ENCODE data around the gene TPRX1.
"Not testable (repeated sequence)": the region's sequence is repeated elsewhere in the genome, so short reads cannot be mapped to it uniquely, and the experiment has no call there.

TPRX1 gene

DNA sequence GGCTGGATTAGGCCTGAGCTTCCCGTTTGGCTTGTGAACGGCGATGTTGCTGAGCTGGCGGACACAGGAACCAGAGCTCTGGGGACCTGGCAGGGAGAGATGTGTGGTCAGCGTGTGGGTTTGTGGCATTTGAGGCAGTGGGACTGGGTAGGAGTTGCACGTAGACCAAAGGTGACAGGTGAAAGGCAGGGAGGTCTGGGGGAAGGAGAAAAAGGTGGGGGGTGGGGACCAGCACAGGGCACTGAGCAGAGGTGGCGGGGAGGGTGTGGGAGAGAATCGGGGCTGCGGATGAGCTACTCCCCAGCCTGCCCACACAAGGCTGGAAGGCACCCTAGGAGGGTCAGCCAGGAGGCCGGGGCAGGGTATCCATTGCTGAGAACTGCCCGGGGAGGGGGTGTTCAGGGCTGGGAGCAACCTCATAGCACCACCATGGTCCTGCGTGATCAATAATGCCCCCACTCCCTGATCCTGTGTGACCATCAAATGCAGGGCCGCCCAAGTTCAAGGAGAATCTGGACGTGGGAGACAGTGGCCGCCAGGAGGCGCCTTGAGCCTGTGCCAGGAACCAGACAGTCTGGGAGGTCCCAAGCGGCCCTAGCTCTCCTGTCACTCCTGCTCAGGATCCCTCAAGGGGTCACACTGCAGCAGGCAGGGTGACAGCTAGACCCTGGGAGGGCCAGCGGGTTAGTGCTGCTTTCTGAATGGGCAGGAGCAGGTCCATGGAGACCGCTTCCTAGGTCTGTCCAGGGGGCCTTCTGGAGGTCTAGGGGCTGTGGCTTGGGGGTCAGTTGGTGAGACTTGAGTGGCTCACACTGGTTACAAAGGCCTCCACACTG is 38.6 kb downstream of the TPRX1 start:
- TF ChIP-seq CTCF (IDR thresholded peaks at IDR 0.05; ENCODE audit: insufficient read depth, low read length, missing control alignments) = peak; percentile 88
- ChIA-PET POLR2A (interaction anchor here (0.9 to 1.4 kb wide), 3 partner anchors 12 to 52 kb away, joined by 4 read pairs; partner anchors contain the start of genes EHD2 and SELENOW), CTCF (interaction anchor here (0.9 to 7.1 kb wide), 15 partner anchors 9 to 126 kb away, joined by 3 to 100 read pairs (median 14); partner anchors contain the start of genes EHD2, NOP53 and SELENOW)
- DNase-seq (ENCODE audit: low read depth, low spot score) = no peak
- H3K4me3 ChIP-seq (ENCODE audit: low read depth, low read length) = no peak overlapping the region

GRCh38 chr19:47764705-47765104 is 39.6 kb downstream of the TPRX1 start:
- not testable (repeated sequence) for H3K4me3 ChIP-seq (ENCODE audit: low read depth, low read length); DNase-seq (ENCODE audit: low read depth, low spot score)
- POLR2A ChIA-PET = interaction anchor here (0.7 to 1.3 kb wide), 3 partner anchors 50 to 101 kb away, joined by 3 to 4 read pairs (median 3); no protein-coding TSS in a partner anchor
- CTCF ChIA-PET = interaction anchor here (0.9 to 7.1 kb wide), 11 partner anchors 8 to 99 kb away, joined by 3 to 100 read pairs (median 15); partner anchors contain the start of genes EHD2, NOP53 and SELENOW

DNA sequence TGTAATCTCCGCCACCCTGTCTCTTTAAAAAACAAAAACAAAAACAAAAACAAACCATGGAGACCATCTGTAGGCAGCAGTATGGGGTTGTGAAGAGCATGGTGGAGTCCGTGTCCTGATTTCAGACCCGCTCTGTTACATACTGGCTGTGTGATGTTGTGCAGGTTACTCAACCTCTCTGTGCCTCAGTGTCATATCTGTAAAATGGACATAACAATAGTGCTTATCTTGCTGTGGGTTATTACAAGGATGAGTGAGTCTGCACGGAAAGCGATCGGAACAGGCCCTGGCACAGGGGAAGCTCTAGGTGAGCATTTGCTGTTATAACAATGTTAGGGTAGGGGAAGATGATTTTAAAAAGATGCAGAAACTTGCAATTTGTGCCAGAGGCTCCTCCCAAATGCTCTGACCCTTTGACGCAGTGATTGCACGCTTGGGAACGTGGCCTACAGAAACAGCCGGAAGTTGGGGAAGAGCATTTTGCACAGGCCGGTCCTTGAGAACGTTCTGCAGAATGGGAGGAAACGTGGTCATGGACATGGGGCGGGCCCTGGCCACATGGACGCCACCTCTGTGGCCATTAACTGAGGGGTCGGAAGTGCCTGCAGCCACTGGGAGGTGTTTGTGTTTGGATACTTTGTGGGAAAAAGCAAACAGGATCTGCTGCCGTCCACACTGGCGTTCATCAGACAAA is 41.6 kb downstream of the TPRX1 start:
- TF ChIP-seq CTCF (IDR thresholded peaks at IDR 0.05; ENCODE audit: insufficient read depth, low read length, missing control alignments) = no peak
- H3K4me3 ChIP-seq (ENCODE audit: low read depth, low read length) = no peak overlapping the region
- CTCF ChIA-PET = interaction anchor here (0.8 to 7.1 kb wide), 6 partner anchors 17 to 324 kb away, joined by 3 to 100 read pairs (median 4); partner anchors contain the start of gene EHD2
- DNase-seq (ENCODE audit: low read depth, low spot score) = no peak
- POLR2A ChIA-PET = no interaction called here

DNA sequence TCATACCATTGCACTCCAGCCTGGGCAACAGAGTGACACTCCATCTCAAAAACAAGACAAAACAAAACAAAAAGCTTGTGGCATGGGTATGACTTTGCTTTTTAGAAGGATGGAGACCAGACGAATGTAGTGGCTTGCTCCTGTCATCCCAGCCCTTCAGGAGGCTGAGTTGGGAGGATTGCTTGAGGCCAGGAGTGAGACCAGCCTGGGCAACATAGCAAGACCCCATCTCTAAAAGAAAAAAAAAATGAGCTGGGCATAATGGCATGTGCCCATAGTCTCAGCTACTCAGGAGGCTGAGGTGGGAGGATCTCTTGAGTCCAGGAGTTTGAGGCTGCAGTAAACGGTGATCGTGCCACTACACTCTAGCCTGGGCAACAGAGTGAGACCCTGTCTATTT is 42.2 kb downstream of the TPRX1 start:
- DNase-seq (ENCODE audit: low read depth, low spot score) = no peak
- CTCF ChIA-PET = interaction anchor here (0.8 to 7.1 kb wide), 5 partner anchors 18 to 324 kb away, joined by 3 to 100 read pairs (median 3); partner anchors contain the start of gene EHD2
- no peak overlapping the region for H3K4me3 ChIP-seq (ENCODE audit: low read depth, low read length)
- TF ChIP-seq CTCF (IDR thresholded peaks at IDR 0.05; ENCODE audit: insufficient read depth, low read length, missing control alignments) = no peak
- POLR2A ChIA-PET = interaction anchor here (1.2 kb wide), 1 partner anchor 15 kb away, joined by 3 read pairs; no protein-coding TSS in a partner anchor

DNA sequence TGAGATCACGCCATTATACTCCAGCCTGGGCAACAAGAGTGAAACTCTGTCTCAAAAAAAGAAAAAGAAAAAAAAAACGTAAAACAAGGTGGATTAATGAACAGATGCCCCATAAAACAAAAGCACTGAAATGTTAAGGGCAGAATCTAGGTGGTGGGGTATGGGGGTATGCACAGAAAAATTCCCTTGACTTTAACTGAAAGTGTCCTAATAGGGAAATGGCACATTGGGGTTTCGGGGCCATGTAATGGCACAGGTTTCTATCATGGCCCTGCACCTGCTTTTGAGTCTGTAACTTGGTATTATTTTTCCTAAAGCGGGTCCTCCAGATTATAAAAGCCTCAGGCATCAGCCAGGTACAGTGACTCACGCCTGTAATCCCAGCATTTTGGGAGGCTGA is 42.8 kb downstream of the TPRX1 start:
- DNase-seq (ENCODE audit: low read depth, low spot score) = no peak
- no peak overlapping the region for H3K4me3 ChIP-seq (ENCODE audit: low read depth, low read length)
- POLR2A ChIA-PET = interaction anchor here (1.2 kb wide), 1 partner anchor 14 kb away, joined by 3 read pairs; no protein-coding TSS in a partner anchor
- CTCF ChIA-PET = interaction anchor here (0.9 to 1.3 kb wide), 2 partner anchors 18 to 48 kb away, joined by 3 to 4 read pairs; partner anchors contain the start of gene EHD2
- TF ChIP-seq CTCF (IDR thresholded peaks at IDR 0.05; ENCODE audit: insufficient read depth, low read length, missing control alignments) = no peak

DNA sequence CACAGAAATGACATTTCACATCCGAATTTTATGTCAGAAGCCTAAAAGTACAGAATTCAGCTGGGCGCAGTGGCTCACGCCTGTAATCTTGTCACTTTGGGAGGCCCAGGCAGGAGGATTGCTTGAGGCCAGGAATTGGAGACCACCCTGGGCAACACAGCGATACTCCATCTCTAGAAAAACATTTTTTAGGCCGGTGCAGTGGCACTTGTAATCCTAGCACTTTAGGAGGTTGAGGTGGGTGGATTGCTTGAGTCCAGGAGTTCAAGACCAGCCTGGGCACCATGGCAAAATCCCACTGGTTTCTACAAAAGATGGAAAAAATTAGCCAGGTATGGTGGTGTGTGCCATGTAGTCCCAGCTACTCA is 43.7 kb downstream of the TPRX1 start:
- CTCF ChIA-PET = interaction anchor here (0.6 to 2.9 kb wide), 4 partner anchors 29 to 108 kb away, joined by 3 to 15 read pairs (median 4); partner anchors contain the start of gene EHD2

More for the DNA sequence above, 43.7 kb downstream of the TPRX1 start:
- POLR2A ChIA-PET = interaction anchor here (1.2 kb wide), 1 partner anchor 13 kb away, joined by 3 read pairs; no protein-coding TSS in a partner anchor
- no peak for TF ChIP-seq CTCF (IDR thresholded peaks at IDR 0.05; ENCODE audit: insufficient read depth, low read length, missing control alignments)
- no peak for DNase-seq (ENCODE audit: low read depth, low spot score)
- H3K4me3 ChIP-seq (ENCODE audit: low read depth, low read length) = no peak overlapping the region

All from AG04449 (cell line).